ENCODE measurements around the gene CDH13.

DNA sequence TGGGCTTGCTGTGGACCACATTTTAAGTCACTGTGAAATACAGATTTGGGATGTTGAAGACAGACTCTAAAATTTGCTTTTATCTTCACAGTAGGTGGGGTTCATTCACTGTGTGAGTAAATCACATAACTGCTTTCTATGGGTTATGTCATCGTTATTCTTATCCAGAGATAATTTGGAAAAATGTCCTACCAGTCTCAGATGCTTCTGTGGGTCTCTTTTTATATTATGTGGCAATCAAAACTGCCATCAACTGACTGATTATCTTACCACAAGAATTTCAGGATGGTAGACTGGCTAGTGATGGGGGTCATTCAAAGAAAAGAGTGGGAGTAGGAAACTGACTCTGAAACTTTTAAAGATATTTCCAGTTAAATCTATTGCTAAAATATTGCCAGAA is 1184.1 kb downstream of the CDH13 start:
- TF ChIP-seq POLR2A (IDR thresholded peaks at IDR 0.05; ENCODE audit: low read depth) (no peak), POLR2AphosphoS5 (IDR thresholded peaks at IDR 0.05) (no peak)
- TF ChIP-seq, protein P1, sequence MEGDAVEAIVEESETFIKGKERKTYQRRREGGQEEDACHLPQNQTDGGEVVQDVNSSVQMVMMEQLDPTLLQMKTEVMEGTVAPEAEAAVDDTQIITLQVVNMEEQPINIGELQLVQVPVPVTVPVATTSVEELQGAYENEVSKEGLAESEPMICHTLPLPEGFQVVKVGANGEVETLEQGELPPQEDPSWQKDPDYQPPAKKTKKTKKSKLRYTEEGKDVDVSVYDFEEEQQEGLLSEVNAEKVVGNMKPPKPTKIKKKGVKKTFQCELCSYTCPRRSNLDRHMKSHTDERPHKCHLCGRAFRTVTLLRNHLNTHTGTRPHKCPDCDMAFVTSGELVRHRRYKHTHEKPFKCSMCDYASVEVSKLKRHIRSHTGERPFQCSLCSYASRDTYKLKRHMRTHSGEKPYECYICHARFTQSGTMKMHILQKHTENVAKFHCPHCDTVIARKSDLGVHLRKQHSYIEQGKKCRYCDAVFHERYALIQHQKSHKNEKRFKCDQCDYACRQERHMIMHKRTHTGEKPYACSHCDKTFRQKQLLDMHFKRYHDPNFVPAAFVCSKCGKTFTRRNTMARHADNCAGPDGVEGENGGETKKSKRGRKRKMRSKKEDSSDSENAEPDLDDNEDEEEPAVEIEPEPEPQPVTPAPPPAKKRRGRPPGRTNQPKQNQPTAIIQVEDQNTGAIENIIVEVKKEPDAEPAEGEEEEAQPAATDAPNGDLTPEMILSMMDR (IDR thresholded peaks at IDR 0.05), result no peak

Measured in esophagus muscularis mucosa (tissue), 3 donors.